H9 (cell line): Measurements from ENCODE around the gene FEM1B. TPM values are rescaled to one million over a fixed set of nuclear protein-coding genes. Genes with fewer than 3 reads are reported as not detected.

ENCODE experiments used
- DNase-seq: peaks from one replicate; pipeline ENCODE4 v3.0.0-alpha.2; 2017
- H2AFZ ChIP-seq: one replicate; pipeline ENCODE4 v1.6.1; 2013; ENCODE audit warnings: mild to moderate bottlenecking, low read length, control low read depth, moderate library complexity
- H2AK5ac ChIP-seq: 2 replicates; pipeline ENCODE4 v1.6.1; 2013; ENCODE audit warnings: low read length, control low read depth, mixed read lengths; ENCODE audit not compliant: insufficient read length
- H2BK120ac ChIP-seq: one replicate; pipeline ENCODE4 v1.6.1; 2013; ENCODE audit warnings: low read depth, mild to moderate bottlenecking, low read length, control low read depth, inconsistent platforms; ENCODE audit not compliant: poor library complexity, severe bottlenecking
- H2BK12ac ChIP-seq: 2 replicates; pipeline ENCODE4 v1.6.1; 2013; ENCODE audit warnings: low read length, control low read depth, mixed read lengths, low read depth; ENCODE audit not compliant: insufficient read length
- H2BK15ac ChIP-seq: 2 replicates; pipeline ENCODE4 v1.6.1; 2013; ENCODE audit warnings: low read depth, low read length, control low read depth
- H2BK20ac ChIP-seq: one replicate; pipeline ENCODE4 v1.6.1; 2013; ENCODE audit warnings: low read depth, mild to moderate bottlenecking, low read length, control low read depth, inconsistent platforms; ENCODE audit not compliant: poor library complexity, severe bottlenecking
- H2BK5ac ChIP-seq: 2 replicates; pipeline ENCODE4 v1.6.1; 2013; ENCODE audit warnings: low read length, control low read depth, mixed read lengths; ENCODE audit not compliant: insufficient read length
- H3K14ac ChIP-seq: 2 replicates; pipeline ENCODE4 v1.6.1; 2013; ENCODE audit warnings: low read length, control low read depth; ENCODE audit not compliant: insufficient read depth
- H3K18ac ChIP-seq: 2 replicates; pipeline ENCODE4 v1.6.1; 2013; ENCODE audit warnings: low read depth, mild to moderate bottlenecking, mixed read lengths, low read length, control low read depth; ENCODE audit not compliant: insufficient read length
- H3K23ac ChIP-seq: 2 replicates; pipeline ENCODE4 v1.6.1; 2013; ENCODE audit warnings: low read length, control low read depth, mixed read lengths, low read depth; ENCODE audit not compliant: insufficient read length
- H3K23me2 ChIP-seq: 2 replicates; pipeline ENCODE4 v1.6.1; 2013; ENCODE audit warnings: low read depth, mild to moderate bottlenecking, mixed read lengths, low read length, control low read depth; ENCODE audit not compliant: insufficient read length, poor library complexity, severe bottlenecking
- H3K27ac ChIP-seq: 2 replicates; pipeline ENCODE4 v1.5.1; 2013; ENCODE audit warnings: low read length, control low read depth, mixed read lengths, low read depth; ENCODE audit not compliant: insufficient read length
- H3K27me3 ChIP-seq: 2 replicates; pipeline ENCODE4 v1.6.1; 2013; ENCODE audit warnings: low read length, control low read depth, inconsistent platforms; ENCODE audit not compliant: insufficient read depth
- H3K4ac ChIP-seq: 2 replicates; pipeline ENCODE4 v1.6.1; 2013; ENCODE audit warnings: low read depth, mild to moderate bottlenecking, control low read depth, inconsistent platforms, low read length, moderate library complexity
- H3K4me1 ChIP-seq: 2 replicates; pipeline ENCODE4 v1.6.1; 2013; ENCODE audit warnings: low read length, control low read depth, inconsistent platforms; ENCODE audit not compliant: insufficient read depth
- H3K4me2 ChIP-seq: 2 replicates; pipeline ENCODE4 v1.6.1; 2013; ENCODE audit warnings: low read length, control low read depth, mixed read lengths; ENCODE audit not compliant: insufficient read length, insufficient read depth
- H3K56ac ChIP-seq: 2 replicates; pipeline ENCODE4 v1.6.1; 2013; ENCODE audit warnings: low read depth, mild to moderate bottlenecking, mixed read lengths, low read length, control low read depth; ENCODE audit not compliant: insufficient read length
- H3K79me1 ChIP-seq: 2 replicates; pipeline ENCODE4 v1.6.1; 2013; ENCODE audit warnings: low read depth, mild to moderate bottlenecking, moderate library complexity, low read length, control low read depth, inconsistent platforms; ENCODE audit not compliant: insufficient read depth, poor library complexity, severe bottlenecking
- H3K79me2 ChIP-seq: 2 replicates; pipeline ENCODE4 v1.6.1; 2013; ENCODE audit warnings: low read length, control low read depth, inconsistent platforms; ENCODE audit not compliant: insufficient read depth
- H3K9ac ChIP-seq: 2 replicates; pipeline ENCODE4 v1.6.1; 2013; ENCODE audit warnings: low read length, control low read depth, mixed read lengths; ENCODE audit not compliant: insufficient read length; ENCODE audit errors: extremely low read depth
- H3K9me3 ChIP-seq: one replicate; pipeline ENCODE4 v1.6.1; 2013; ENCODE audit warnings: low read depth, low read length, inconsistent platforms; ENCODE audit not compliant: control insufficient read depth
- H3T11ph ChIP-seq: one replicate; pipeline ENCODE4 v1.6.1; 2013; ENCODE audit warnings: mild to moderate bottlenecking, low read length, control low read depth, inconsistent platforms
- H4K20me1 ChIP-seq: one replicate; pipeline ENCODE4 v1.6.1; 2013; ENCODE audit not compliant: control insufficient read depth, insufficient read length, insufficient read depth
- H4K5ac ChIP-seq: 2 replicates; pipeline ENCODE4 v1.6.1; 2013; ENCODE audit warnings: low read depth, mild to moderate bottlenecking, mixed read lengths, low read length, control low read depth; ENCODE audit not compliant: insufficient read length
- H4K8ac ChIP-seq: replicated peaks from 2 replicates; pipeline ENCODE4 v1.6.1; 2013; ENCODE audit warnings: low read length, control low read depth, mixed read lengths, low read depth; ENCODE audit not compliant: insufficient read length
- H4K91ac ChIP-seq: 2 replicates; pipeline ENCODE4 v1.6.1; 2013; ENCODE audit warnings: low read depth, mild to moderate bottlenecking, moderate library complexity, mixed read lengths, low read length, control low read depth; ENCODE audit not compliant: insufficient read length
- H3K27ac Mint-ChIP-seq, 3 experiments: 2 replicates in 2 of 3; 3 replicates in 1 of 3; pipeline ENCODE4 v1.8.0; 2020 to 2021; ENCODE audit warnings: mixed read lengths in 3 of 3, mild to moderate bottlenecking in 1 of 3, moderate library complexity in 1 of 3
- H3K27me3 Mint-ChIP-seq: 2 replicates; pipeline ENCODE4 v1.8.0; 2021; ENCODE audit warnings: low read depth, mild to moderate bottlenecking, moderate library complexity, mixed read lengths
- H3K36me3 Mint-ChIP-seq, 3 experiments: 2 replicates in 2 of 3; 3 replicates in 1 of 3; pipeline ENCODE4 v1.8.0; 2020 to 2021; ENCODE audit warnings: low read depth in 3 of 3, mixed read lengths in 3 of 3; ENCODE audit not compliant: insufficient read depth in 1 of 3
- H3K4me1 Mint-ChIP-seq, 2 experiments: 2 replicates each; pipeline ENCODE4 v1.8.0; 2020; ENCODE audit warnings: mixed read lengths in 2 of 2
- H3K4me3 Mint-ChIP-seq, 2 experiments: 2 replicates in 1 of 2; 3 replicates in 1 of 2; pipeline ENCODE4 v1.8.0; 2020 to 2021; ENCODE audit warnings: mild to moderate bottlenecking in 2 of 2, mixed read lengths in 2 of 2, moderate library complexity in 1 of 2
- H3K9me3 Mint-ChIP-seq, 2 experiments: 2 replicates in 1 of 2; 3 replicates in 1 of 2; pipeline ENCODE4 v1.8.0; 2020; ENCODE audit warnings: mild to moderate bottlenecking in 2 of 2, mixed read lengths in 2 of 2, moderate library complexity in 1 of 2
- WGBS: extraction: QIAGEN DNeasy Blood & Tissue Kit; methylation state at CpG from one replicate; pipeline ENCODE4 v1.1.7; 2013; ENCODE audit warnings: missing lambda C conversion rate, low lambda C conversion rate, mixed read lengths; ENCODE audit not compliant: insufficient read length; ENCODE audit errors: extremely low coverage; 5-methylcytosine and 5-hydroxymethylcytosine counted together
- total RNA-seq: library from RNA; stranded (reverse); gene quantifications from 2 replicates; pipeline ENCODE4 v1.2.1, GENCODE V29; 2021
- TF ChIP-seq, protein P1 (sequence below): fragments of 200-600 bp; sonication (generic); conservative IDR thresholded peaks from 3 replicates; pipeline ENCODE4 v1.8.0; 2021; ENCODE audit warnings: antibody characterized with exemption, mild to moderate bottlenecking

FEM1B gene
- total RNA-seq, 1 experiment from 2014 or later: 77.9 TPM

DNA sequence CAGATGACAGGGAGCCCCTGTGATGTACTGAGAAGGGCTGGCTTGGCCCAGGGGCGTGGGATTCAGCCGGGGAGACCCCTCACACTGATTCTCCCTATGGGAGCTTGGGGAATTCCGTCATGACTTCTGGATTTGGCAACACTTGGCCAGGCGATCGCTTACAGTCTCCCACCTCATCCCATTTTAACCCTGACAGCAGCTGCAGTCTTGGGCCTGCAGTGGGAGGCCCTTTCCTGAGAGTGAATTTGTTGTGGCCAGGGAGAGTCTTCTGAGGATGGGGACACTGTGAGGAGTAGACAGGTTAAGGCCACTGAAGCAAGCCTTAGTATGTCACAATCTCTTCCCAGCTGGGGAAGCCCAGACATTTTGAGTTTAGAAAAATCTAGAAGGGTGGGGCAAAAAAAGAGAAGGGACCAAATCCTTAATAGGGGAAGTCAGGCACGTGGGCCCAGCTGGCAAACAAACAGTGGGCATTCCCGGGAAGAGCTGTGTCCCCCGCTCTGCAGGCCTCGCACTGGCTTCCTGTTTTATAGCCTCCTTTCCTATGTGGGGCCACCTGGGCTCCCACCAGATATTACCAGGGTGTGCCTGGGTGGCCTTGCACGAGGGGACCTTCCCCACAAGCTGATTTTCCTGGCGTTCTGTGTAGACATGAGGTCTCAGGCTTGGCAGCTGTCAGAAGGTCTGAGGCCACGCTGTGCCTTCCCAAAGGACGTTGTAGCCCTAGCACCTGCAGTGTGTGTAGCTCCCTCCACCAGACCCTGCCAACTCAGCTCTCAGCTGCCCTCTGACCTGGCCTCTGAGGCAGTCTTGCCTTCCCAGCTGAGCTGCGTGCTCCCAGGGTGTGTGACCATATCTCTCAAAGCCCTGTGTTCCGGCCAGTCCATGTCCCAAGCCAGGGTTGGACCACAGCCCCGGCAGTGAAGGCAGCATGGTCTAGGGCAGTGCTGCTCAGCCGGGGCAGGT lies 64.5 kb downstream of the FEM1B start:
- Histone ChIP-seq H3K27me3 (no peaks in the 10 kb centered on the region), H4K5ac (no peak overlapping the region), H2BK120ac (no peak overlapping the region), H2BK12ac (no peak overlapping the region), H3K79me1 (no peaks in the 10 kb centered on the region), H2AK5ac (no peak overlapping the region), H2BK20ac (no peak overlapping the region), H3K23ac (no peak overlapping the region), H3K18ac (no peak overlapping the region), H4K8ac (no peak overlapping the region), H2AFZ (no peak overlapping the region), H3T11ph (no peak overlapping the region), H3K4me1 (no peaks in the 10 kb centered on the region), H2BK5ac (no peak overlapping the region), H3K9ac (no peak overlapping the region), H3K14ac (no peak overlapping the region; the same call in 1 of the 2 replicates), H3K23me2 (no peaks in the 10 kb centered on the region), H2BK15ac (no peak overlapping the region), H3K79me2 (no peaks in the 10 kb centered on the region), H3K4ac (no peak overlapping the region), H4K20me1 (no peaks in the 10 kb centered on the region), H3K27ac (no peak overlapping the region), H3K56ac (no peak overlapping the region), H4K91ac (no peak overlapping the region), H3K4me2 (no peak overlapping the region), H3K9me3 (no peaks in the 10 kb centered on the region)
- Mint-ChIP-seq H3K36me3 (no peaks in the 10 kb centered on the region), H3K27ac (peak overlapping the region in 1 of 3 experiments; percentile 16; a peak in 1 of 7 replicates), H3K4me1 (peaks cover 9 to 22% of the 10 kb centered on the region in 2 experiments), H3K9me3 (no peaks in the 10 kb centered on the region), H3K27me3 (peaks cover 13% of the 10 kb centered on the region), H3K4me3 (no peak overlapping the region)
- WGBS: no CpG with 5 or more reads among the region's 17 CpGs
- TF ChIP-seq, protein P1, sequence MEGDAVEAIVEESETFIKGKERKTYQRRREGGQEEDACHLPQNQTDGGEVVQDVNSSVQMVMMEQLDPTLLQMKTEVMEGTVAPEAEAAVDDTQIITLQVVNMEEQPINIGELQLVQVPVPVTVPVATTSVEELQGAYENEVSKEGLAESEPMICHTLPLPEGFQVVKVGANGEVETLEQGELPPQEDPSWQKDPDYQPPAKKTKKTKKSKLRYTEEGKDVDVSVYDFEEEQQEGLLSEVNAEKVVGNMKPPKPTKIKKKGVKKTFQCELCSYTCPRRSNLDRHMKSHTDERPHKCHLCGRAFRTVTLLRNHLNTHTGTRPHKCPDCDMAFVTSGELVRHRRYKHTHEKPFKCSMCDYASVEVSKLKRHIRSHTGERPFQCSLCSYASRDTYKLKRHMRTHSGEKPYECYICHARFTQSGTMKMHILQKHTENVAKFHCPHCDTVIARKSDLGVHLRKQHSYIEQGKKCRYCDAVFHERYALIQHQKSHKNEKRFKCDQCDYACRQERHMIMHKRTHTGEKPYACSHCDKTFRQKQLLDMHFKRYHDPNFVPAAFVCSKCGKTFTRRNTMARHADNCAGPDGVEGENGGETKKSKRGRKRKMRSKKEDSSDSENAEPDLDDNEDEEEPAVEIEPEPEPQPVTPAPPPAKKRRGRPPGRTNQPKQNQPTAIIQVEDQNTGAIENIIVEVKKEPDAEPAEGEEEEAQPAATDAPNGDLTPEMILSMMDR: no peak
- no peak for DNase-seq
